EH (cell line): ENCODE data around the gene IMP4.

Experiments
- DNase-seq: peaks from one replicate; pipeline ENCODE4 v3.0.0-alpha.2; 2015; ENCODE audit warnings: low read depth

The IMP4 gene

DNA sequence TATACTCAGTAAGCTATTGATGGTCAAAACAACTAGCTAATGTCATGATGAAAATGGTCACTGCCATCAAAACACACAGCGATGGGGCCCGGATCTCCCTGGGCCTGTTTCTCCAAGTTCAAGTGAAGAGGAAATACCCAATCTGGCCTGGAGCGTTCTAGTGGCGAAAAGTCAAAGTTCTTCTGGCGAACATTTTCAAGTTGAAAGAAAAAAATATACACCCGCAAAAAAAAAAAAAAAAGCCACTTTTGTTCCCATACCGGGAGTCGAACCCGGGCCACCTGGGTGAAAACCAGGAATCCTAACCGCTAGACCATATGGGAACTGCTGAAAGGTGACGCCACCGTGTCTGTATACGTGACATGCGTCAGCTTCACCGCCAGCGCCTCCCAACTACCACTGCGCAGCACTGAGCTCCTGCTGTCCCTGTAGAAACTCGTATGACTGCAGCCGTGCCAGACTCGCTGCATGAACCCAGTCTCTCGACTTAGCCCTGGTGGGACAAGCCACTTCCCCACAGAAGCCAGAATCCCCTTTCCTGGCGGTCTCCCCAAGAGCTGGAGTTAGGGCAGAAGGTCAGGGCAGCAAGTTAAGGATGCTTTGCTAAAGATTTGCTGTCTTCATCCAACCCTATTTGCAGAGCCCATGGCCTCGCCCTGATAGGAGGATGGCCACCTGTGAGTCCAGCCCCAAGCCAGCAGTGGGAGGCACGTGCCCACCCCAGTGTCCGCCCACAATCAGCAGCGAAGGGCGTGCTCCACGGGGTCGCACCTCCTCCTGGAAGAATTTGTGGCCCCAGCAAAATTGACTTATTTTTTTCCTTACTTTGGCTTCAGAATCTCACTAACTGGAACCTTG, 5.6 kb upstream of the IMP4 start:
- DNase-seq, result peak; percentile 87

DNA sequence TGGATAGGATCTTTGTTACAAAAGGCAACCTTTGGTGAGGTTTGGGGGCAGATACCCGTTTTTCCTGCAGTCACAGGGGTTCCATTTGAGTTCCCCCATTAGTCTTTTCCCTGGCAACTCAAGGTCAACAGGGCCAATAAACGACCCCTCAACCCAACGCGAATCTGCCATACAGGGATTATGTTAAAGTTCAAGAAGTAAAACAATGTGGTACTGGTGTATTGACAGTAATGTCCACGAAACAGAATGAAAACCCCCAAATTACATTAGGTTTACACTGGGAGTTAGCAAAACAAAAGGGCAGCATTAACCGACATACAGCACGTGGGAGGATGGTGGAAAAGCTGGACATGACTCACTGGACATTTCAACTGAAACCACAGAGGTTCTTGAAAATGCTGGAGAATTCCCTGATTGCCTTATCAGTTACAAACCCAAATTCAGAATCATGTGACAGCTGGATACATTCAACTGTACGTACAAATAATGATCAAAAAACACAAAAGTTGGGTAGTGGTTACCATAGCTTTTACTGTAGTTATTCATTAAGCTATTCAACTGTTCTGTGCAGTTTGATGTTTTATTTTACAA, 4.9 kb upstream of the IMP4 start:
- peak; percentile 71 for DNase-seq

- DNase-seq, result no peak
Measured at GRCh38 chr2:130338793-130339345, 3.8 kb upstream of the IMP4 start.

DNA sequence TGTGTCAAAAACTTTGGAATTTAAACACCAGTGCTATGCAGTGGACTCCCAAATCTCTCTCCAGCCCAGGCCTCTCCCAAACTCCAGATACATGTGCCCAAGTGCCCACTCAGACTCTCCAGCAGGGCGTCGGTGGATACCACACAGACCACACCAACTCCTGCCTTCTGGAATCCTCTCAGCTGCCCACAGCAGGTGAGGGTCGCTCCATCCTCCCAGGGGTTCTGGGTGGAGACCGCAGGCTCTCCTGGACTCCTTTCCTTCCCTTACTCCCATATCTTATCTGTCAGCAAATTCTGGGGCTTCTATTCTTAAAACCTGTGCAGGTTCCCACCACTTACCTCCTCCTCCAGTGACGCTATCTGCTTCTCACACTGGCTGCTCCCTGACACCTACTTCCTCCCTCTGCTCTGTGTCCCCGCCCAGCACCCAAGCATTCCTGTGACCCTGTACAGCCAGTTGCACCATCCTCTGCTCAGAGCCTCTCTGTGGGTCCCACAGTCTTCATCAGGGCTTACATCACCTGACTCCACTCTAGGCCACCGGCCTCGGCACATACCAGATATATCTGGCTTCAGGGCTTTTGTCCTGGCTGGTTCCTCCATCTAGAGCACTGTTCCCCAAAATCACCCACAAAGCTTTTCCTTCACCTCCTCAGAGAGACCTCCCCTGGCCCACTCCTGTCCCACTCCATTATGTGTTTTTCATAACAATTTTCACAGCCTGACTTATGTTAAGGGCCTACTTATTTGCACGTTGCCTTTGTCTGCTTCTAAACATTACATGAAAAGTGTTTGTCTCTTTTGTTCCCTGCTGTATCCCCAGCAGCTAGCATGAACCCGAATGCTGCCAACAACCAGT, 2.6 kb upstream of the IMP4 start:
- DNase-seq, result no peak

DNA sequence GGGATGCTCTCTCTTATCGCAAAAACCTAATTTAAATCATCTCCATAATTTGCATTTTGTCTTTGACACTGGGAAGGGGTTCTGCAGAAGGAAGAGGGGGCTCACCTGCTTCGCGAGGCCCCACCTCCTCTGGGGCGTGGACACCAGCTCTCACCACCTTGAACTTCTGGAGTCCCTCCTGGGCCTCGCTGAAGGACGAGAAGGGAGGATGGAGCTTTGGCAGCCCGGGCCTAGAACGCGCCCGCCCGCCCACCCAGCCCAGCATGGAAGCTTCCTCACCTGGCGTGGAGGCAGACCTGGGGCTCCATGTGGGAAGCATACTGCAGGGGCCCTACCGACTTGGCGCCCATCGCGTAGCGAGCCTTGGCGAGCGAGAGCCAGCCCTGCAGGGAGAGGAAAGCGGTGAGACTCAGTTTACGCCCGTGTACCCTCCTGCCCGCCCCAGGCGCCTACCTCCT, 1.1 kb upstream of the IMP4 start:
- no peak for DNase-seq

DNA sequence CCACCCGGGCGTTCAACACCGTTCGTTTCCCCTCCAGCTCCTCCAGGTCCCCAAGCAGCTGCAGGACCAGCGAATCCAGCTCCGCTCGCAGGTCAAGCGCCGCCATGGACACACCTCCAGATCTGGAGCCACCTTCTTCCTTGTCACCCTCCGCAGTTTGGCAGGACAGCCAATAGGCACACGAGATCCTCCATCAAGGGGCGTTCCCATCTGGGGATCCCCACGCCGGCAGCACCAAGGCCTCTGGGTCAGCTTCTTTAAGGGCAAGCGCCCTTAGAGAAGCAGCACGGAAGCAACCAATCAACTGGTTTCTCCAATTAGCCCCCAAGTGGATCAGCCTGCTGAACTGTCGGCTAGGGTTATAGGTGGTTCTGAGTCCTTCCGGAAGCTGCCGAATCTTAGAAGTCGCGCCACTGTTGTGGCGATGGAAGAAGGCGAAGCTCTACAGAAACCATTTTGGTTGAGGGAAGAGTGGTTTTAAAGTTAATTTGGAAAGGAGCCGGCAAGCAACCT, 621 bp upstream of the IMP4 start:
- peak; percentile 96 for DNase-seq

DNA sequence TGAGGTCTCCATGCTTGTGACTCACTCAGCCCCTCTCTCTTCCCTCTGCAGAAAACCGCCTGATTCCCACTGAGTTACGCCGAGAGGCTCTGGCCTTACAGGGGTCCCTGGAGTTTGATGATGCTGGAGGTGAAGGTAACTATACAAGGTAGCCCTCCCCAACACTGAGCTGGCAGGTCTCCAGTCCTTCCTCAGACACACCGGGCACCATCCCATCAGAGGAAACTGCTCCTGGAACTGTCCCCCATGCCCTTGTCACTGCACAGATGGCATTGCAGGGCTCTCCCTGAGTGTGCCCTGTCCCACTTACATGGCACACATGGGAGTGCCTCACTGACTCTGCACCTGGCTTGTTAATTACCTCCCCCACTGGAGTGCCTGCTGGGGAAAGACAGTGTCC, 1.9 kb downstream of the IMP4 start:
- DNase-seq, result no peak

DNA sequence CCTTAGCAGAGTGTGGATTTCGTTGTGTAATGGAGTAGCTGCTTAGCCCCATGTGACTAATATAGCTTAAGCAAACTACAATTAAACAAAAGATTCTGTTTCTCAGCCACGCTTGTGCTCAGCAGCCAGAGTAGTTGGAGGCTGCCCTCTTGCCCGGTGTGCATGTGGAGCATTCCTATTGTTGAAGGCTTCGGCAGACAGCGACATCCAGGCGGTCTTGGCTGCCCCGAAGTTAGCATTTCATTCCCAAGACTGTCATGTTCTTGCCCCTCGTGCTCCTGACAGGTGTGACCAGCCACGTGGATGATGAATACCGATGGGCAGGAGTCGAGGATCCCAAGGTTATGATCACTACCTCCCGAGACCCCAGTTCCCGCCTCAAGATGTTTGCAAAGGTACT, 2.4 kb downstream of the IMP4 start:
- DNase-seq, result no peak

DNA sequence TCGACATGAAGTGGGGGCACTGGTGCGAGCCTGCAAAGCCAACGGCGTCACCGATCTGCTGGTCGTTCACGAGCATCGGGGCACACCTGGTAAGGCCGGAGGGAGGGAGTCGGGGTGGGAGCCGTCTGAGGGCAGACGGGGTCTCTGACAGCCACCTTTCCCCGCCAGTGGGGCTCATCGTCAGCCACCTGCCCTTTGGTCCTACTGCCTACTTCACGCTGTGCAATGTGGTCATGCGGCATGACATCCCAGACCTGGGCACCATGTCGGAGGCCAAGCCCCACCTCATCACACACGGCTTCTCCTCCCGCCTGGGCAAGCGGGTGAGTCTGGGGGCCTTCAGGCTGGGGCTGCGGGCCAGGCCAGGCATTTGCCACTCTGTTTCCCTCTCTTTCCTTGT, 2.9 kb downstream of the IMP4 start:
- DNase-seq, result no peak

GRCh38 chr2:130346041-130346740, 3.5 kb downstream of the IMP4 start:
- DNase-seq, result no peak

DNA sequence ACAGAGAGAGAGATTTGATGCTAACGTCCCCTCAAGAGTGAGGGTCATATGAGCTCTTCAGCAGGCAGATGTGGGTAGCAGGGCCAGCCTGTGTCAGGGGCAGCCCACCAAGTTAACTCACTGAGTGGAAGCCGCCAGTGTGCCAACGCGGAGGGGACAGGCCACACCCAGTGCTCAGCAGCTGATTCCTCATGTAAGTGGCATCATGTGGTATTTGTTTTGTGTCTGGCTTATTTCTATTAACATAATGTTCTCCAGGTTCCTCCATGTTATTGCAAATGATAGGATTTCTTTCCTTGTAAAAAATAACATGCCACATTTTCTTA, 4.0 kb downstream of the IMP4 start:
- DNase-seq, result no peak

- DNase-seq, result no peak
Measured at GRCh38 chr2:130347220-130347925, 4.7 kb downstream of the IMP4 start.

GRCh38 chr2:130349174-130349573, 6.5 kb downstream of the IMP4 start:
- no peak for DNase-seq

- DNase-seq, result no peak
Measured at GRCh38 chr2:130351711-130352110, 9.0 kb downstream of the IMP4 start.

DNA sequence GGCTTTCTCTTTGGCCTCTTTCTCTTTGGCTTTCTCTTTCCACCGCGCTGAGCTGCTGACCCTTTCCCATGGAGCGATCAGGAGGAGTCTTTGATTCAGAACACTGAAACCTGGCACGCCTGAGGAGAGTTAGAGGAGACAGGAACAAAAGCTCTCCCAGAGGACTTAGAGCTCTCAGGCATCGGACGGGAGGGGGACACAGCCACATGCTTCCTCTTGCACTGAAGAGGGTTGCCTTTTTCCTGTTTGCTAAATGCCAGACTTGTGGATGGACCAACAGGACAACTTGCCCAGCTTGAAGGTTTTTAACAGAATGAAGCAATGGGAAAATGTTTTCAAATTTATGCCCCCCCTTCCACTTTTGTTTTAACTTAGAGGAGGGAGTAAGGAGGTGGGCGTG, 9.5 kb downstream of the IMP4 start:
- DNase-seq, result no peak

GRCh38 chr2:130353291-130354138, 10.8 kb downstream of the IMP4 start:
- peak; percentile 7 for DNase-seq

DNA sequence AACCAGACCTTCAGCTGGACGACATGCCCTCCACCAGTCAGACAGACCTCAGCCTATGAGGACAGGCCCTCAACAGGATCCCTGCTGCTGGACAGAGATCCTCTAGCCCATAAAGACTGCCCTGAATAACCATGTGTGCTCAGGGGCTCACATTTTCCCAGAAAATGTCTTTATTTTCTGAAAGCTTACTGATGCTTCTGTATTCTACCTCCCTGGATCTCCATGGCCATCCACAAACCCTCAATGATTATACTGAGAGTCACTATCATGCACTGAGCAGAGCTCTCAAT, 11.4 kb downstream of the IMP4 start:
- peak; percentile 31 for DNase-seq

GRCh38 chr2:130355172-130355577, 12.5 kb downstream of the IMP4 start:
- DNase-seq, result peak; percentile 43

DNA sequence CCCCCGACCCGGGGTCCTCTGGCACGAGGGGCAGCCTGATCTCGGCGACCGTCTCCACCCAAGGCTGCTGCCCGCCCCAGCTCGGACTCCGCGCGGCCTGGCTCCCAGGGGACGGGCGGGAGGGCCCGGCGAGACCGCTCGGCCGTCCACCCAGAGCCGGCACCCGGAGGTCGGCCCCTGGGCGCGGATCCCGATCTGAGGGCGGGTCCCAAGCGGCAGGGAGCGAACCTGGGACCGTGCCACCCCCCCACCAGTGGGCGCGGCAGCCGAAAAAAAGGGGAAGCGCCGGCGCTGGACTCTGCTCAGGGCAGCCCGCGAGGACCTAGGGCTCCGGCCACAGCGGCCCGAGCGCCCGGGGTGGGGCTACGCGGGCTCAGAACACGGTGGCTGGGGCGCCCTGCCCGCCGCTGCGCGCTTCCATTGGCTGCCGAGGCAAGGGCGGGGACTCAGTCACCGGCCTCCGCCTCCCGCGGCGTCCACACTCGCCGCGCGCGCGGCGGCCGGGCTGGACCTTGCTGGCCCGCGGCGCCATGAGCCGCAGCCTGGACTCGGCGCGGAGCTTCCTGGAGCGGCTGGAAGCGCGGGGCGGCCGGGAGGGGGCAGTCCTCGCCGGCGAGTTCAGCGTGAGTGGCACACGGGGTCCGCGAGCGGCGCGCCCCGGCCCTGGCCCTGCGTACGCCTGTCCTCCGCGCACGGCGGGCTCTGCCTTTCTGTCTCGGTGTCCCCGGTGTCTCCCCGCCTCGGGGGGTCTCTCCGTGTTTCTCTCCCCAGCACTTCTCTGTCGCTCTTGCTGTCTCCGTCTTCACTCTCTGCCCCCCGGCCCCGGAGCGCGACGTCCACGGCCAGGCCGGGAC, 13.1 kb downstream of the IMP4 start, which contains the start of gene PTPN18:
Gene PTPN18 (plus strand): TSS at position 479 of the 854 bp plus-strand sequence. CDS start 52 bp downstream, at position 531.
- peak; percentile 91 for DNase-seq
